Testis (tissue), 3 donors: ENCODE results near the gene ERMARD. TPM values are rescaled to one million over a fixed set of nuclear protein-coding genes. Genes with fewer than 3 reads are reported as not detected.

ENCODE experiments used
- DNase-seq: peaks from one replicate; pipeline ENCODE4 v3.0.0-alpha.2; 2019
- H3K27ac ChIP-seq, 2 donors: fragments of 200-600 bp; sonication (generic); one replicate each; pipeline ENCODE4 v1.5.1; 2019
- H3K27me3 ChIP-seq: fragments of 200-600 bp; sonication (generic); one replicate; pipeline ENCODE4 v1.5.1; 2019
- H3K36me3 ChIP-seq: fragments of 200-600 bp; sonication (generic); one replicate; pipeline ENCODE4 v1.5.1; 2017; ENCODE audit warnings: low read depth; ENCODE audit errors: missing control alignments
- H3K4me1 ChIP-seq: fragments of 200-600 bp; sonication (generic); one replicate; pipeline ENCODE4 v1.5.1; 2019
- H3K4me3 ChIP-seq, 2 donors: fragments of 200-600 bp; sonication (generic); one replicate each; pipeline ENCODE4 v1.5.1; 2017 to 2019
- H3K9me3 ChIP-seq: fragments of 200-600 bp; sonication (generic); one replicate; pipeline ENCODE4 v1.5.1; 2017
- POLR2A ChIP-seq: fragments of 450-650 bp; IDR thresholded peaks from one replicate; pipeline ENCODE4 v1.6.1; 2017; ENCODE audit warnings: antibody characterized with exemption, mild to moderate bottlenecking, moderate library complexity
- WGBS, 2 donors: methylation state at CpG; one replicate each; pipeline ENCODE4 v1.1.5; 2018; 5-methylcytosine and 5-hydroxymethylcytosine counted together
- intact Hi-C: fragments of 100-400 bp; cut with DNase I; formaldehyde crosslinking; loops from one replicate; pipeline ENCODE4 v1.15.1; 2023; ENCODE audit warnings: low total_unique reads
- polyA plus RNA-seq: library from polyadenylated mRNA; stranded (reverse); fragments of 350-450 nt; fragmentation: Illumina TruSeq; extraction: RNeasy Lipid Tissue Mini Kit (QIAGEN cat#74804); gene quantifications from one replicate; pipeline ENCODE4 v1.2.3, GENCODE V29; 2014; ENCODE audit warnings: low read depth, low replicate concordance; ENCODE audit not compliant: insufficient read depth
- total RNA-seq, 2 donors: library from RNA; depleted of rRNA; stranded (reverse); fragments of >200 nt; gene quantifications; one replicate each; pipeline ENCODE4 v1.2.3, GENCODE V29; 2016
- TF ChIP-seq, protein P1 (sequence below), 3 experiments: fragments of 450-650 bp in 2 of 3; fragments of 200-600 bp in 1 of 3; sonication (generic) in 1 of 3; IDR thresholded peaks; one replicate each; pipeline ENCODE4 v1.5.1; 2016 to 2019; ENCODE audit warnings: antibody characterized with exemption in 3 of 3, mild to moderate bottlenecking in 2 of 3, moderate library complexity in 1 of 3

ERMARD gene
- total and polyA plus RNA-seq, 3 donors from 2014 or later: 48.3 to 77.6 (median 56.6) TPM

DNA sequence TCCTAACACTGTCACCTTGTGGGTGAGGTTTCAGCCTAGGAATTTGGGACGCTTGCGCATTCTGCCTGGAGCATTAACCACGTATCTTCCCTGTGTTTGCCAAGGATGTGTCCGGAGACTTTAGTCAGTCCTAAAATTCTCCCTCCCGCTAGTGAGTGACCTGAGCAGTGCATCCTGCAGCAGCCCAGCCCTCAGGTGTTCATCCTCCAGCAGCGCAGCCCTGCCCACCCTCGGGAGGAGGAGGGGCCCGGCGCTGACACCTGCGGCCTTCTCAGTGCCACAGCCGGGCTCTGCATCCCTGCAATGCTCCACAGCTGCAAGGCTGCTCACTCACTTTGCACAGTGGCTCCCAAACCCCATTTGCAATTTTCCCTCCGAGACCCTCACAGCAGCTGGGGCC is 79.5 kb downstream of the ERMARD start:
- Histone ChIP-seq H3K4me1 (no peaks in the 10 kb centered on the region), H3K27ac (no peak overlapping the region), H3K4me3 (no peak overlapping the region), H3K27me3 (no peaks in the 10 kb centered on the region), H3K36me3 (no peaks in the 10 kb centered on the region), H3K9me3 (no peaks in the 10 kb centered on the region)
- DNase-seq: peak; percentile 9
- TF ChIP-seq, protein P1, sequence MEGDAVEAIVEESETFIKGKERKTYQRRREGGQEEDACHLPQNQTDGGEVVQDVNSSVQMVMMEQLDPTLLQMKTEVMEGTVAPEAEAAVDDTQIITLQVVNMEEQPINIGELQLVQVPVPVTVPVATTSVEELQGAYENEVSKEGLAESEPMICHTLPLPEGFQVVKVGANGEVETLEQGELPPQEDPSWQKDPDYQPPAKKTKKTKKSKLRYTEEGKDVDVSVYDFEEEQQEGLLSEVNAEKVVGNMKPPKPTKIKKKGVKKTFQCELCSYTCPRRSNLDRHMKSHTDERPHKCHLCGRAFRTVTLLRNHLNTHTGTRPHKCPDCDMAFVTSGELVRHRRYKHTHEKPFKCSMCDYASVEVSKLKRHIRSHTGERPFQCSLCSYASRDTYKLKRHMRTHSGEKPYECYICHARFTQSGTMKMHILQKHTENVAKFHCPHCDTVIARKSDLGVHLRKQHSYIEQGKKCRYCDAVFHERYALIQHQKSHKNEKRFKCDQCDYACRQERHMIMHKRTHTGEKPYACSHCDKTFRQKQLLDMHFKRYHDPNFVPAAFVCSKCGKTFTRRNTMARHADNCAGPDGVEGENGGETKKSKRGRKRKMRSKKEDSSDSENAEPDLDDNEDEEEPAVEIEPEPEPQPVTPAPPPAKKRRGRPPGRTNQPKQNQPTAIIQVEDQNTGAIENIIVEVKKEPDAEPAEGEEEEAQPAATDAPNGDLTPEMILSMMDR (IDR thresholded peaks at IDR 0.05): no peak
- no peak for TF ChIP-seq POLR2A
- 68 to 77% methylated on average over 1 to 12 of the region's 12 CpGs for WGBS, 2 donors
- intact Hi-C loops: loop anchor here (10.0 kb wide), 1 partner anchor 464 kb away; the partner anchor contains the start of gene DLL1

Other genes starting within 250 kb of the ERMARD start
- 100 to 1,000 TPM in 1 of 2 donors, 10 to 100 TPM in 1; 84.0 to 101 TPM for gene WDR27, start 49.6 kb upstream of the ERMARD start, total RNA-seq
- gene WDR27, start 49.6 kb upstream of the ERMARD start, polyA plus RNA-seq: 32.8 TPM
- 10 to 100 TPM; 24.0 to 29.9 TPM for gene C6orf120, start 49.5 kb upstream of the ERMARD start, total RNA-seq
- gene C6orf120, start 49.5 kb upstream of the ERMARD start, polyA plus RNA-seq: 16.9 TPM
- gene PHF10, start 27.1 kb upstream of the ERMARD start, total RNA-seq: 10 to 100 TPM; 46.1 to 64.0 TPM
- gene PHF10, start 27.1 kb upstream of the ERMARD start, polyA plus RNA-seq: 69.5 TPM
- gene DYNLT2, start 50 bp upstream of the ERMARD start, total RNA-seq: 10 to 100 TPM; 15.4 to 20.4 TPM
- 59.4 TPM for gene DYNLT2, start 50 bp upstream of the ERMARD start, polyA plus RNA-seq